ENCODE results near the gene ZNF566.

Gene ZNF566

GRCh38 chr19:36456831-36457230, 32.5 kb downstream of the ZNF566 start:
- Histone ChIP-seq H3K36me3 (ENCODE audit: insufficient read depth, low read length) (peaks cover 18% of the 10 kb centered on the region; the same call in 1 of the 2 replicates), H3F3A (ENCODE audit: insufficient read depth, low read length) (no peaks in the 10 kb centered on the region), H3K9me2 (ENCODE audit: low read depth, low read length) (no peaks in the 10 kb centered on the region), H4K20me1 (ENCODE audit: insufficient read depth, low read length) (no peaks in the 10 kb centered on the region), H3K79me2 (ENCODE audit: insufficient read depth, low read length) (no peaks in the 10 kb centered on the region), H3K9me3 (ENCODE audit: low read length) (peaks cover 10% of the 10 kb centered on the region; the same call in 1 of the 2 replicates), H3K4me2 (ENCODE audit: low read length) (no peak overlapping the region), H2AFZ (ENCODE audit: low read length) (no peak overlapping the region), H3K27me3 (ENCODE audit: insufficient read depth, low read length) (no peaks in the 10 kb centered on the region), H3K4me1 (ENCODE audit: insufficient read depth, low read length, severe bottlenecking) (no peaks in the 10 kb centered on the region), H3K27ac (ENCODE audit: low read depth, low read length, poor library complexity, severe bottlenecking) (no peak overlapping the region), H3K9ac (ENCODE audit: low read length) (no peak overlapping the region), H3K4me3 (ENCODE audit: low read depth, low read length, poor library complexity, severe bottlenecking) (no peak overlapping the region)
- no peak for TF ChIP-seq EZH2 (IDR thresholded peaks at IDR 0.05; ENCODE audit: borderline replicate concordance, low read length)

DNA sequence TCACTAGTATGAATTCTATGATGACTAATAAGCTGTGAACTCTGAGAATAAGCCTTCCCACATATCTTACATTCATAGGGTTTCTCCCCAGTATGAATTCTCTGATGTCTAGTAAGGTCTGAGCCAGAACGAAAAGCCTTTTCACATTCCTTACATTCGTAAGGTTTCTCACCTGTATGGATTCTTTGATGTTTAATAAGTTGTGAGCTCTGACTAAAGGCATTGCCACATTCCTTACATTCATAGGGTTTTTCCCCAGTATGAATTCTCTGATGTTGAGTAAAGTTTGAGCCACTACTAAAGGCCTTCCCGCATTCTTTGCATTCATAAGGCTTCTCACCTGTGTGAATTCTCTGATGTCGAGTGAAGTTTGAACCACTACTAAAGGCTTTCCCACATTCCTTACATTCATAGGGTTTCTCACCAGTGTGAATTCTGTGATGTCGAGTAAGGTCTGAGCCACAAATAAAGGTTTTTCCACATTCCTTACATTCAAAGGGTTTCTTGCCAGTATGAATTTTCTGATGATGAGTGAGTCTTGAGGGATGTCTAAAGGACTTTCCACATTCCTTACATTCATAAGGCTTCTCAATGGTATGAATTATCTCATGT, 40.2 kb downstream of the ZNF566 start:
- Histone ChIP-seq H2AFZ (ENCODE audit: low read length) (no peak overlapping the region), H3K4me1 (ENCODE audit: insufficient read depth, low read length, severe bottlenecking) (no peaks in the 10 kb centered on the region), H3K9me3 (ENCODE audit: low read length) (peaks cover 38% of the 10 kb centered on the region), H3F3A (ENCODE audit: insufficient read depth, low read length) (no peaks in the 10 kb centered on the region), H3K9me2 (ENCODE audit: low read depth, low read length) (no peaks in the 10 kb centered on the region), H3K9ac (ENCODE audit: low read length) (no peak overlapping the region), H4K20me1 (ENCODE audit: insufficient read depth, low read length) (no peaks in the 10 kb centered on the region), H3K4me2 (ENCODE audit: low read length) (no peak overlapping the region), H3K79me2 (ENCODE audit: insufficient read depth, low read length) (no peaks in the 10 kb centered on the region), H3K36me3 (ENCODE audit: insufficient read depth, low read length) (peaks cover 41% of the 10 kb centered on the region), H3K4me3 (ENCODE audit: low read depth, low read length, poor library complexity, severe bottlenecking) (no peak overlapping the region), H3K27me3 (ENCODE audit: insufficient read depth, low read length) (no peaks in the 10 kb centered on the region), H3K27ac (ENCODE audit: low read depth, low read length, poor library complexity, severe bottlenecking) (no peak overlapping the region)
- TF ChIP-seq EZH2 (IDR thresholded peaks at IDR 0.05; ENCODE audit: borderline replicate concordance, low read length) (no peak), CTCF (IDR thresholded peaks at IDR 0.05; ENCODE audit: low read length) (no peak)

GRCh38 chr19:36441339-36441738, 48.0 kb downstream of the ZNF566 start:
- H3K4me1 ChIP-seq (ENCODE audit: insufficient read depth, low read length, severe bottlenecking), result no peaks in the 10 kb centered on the region
- no peaks in the 10 kb centered on the region for H3F3A ChIP-seq (ENCODE audit: insufficient read depth, low read length)
- H3K9me2 ChIP-seq (ENCODE audit: low read depth, low read length), result no peaks in the 10 kb centered on the region
- no peak overlapping the region for H3K4me3 ChIP-seq (ENCODE audit: low read depth, low read length, poor library complexity, severe bottlenecking)
- no peak overlapping the region for H3K9ac ChIP-seq (ENCODE audit: low read length)
- no peak overlapping the region for H3K4me2 ChIP-seq (ENCODE audit: low read length)
- peaks cover 10% of the 10 kb centered on the region; the same call in 1 of the 2 replicates for H3K9me3 ChIP-seq (ENCODE audit: low read length)
- TF ChIP-seq EZH2 (IDR thresholded peaks at IDR 0.05; ENCODE audit: borderline replicate concordance, low read length) (no peak), CTCF (IDR thresholded peaks at IDR 0.05; ENCODE audit: low read length) (no peak)
- no peaks in the 10 kb centered on the region for H3K36me3 ChIP-seq (ENCODE audit: insufficient read depth, low read length)
- H3K79me2 ChIP-seq (ENCODE audit: insufficient read depth, low read length), result no peaks in the 10 kb centered on the region
- no peak overlapping the region for H3K27ac ChIP-seq (ENCODE audit: low read depth, low read length, poor library complexity, severe bottlenecking)
- H2AFZ ChIP-seq (ENCODE audit: low read length), result no peak overlapping the region
- H3K27me3 ChIP-seq (ENCODE audit: insufficient read depth, low read length), result no peaks in the 10 kb centered on the region
- no peaks in the 10 kb centered on the region for H4K20me1 ChIP-seq (ENCODE audit: insufficient read depth, low read length)

DNA sequence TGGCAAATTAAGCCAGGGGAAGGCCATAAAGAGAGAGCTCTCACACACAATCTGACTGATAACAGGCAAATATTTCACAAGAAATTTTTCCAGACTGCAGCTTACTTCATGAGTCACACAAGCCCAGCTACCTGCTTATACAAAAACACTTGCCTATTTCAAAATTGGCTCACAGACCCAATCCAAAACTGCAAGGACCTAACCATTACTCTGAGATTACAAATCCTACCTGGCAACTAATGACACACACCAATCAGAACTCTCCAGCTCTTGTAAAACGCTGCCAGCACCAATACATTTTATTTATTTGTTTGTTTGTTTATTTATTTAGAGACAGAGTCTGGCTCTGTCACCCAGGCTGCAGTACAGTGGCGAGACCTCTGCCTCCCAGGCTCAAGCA, 52.8 kb downstream of the ZNF566 start:
- no peak overlapping the region for H3K9ac ChIP-seq (ENCODE audit: low read length)
- no peak overlapping the region for H3K4me3 ChIP-seq (ENCODE audit: low read depth, low read length, poor library complexity, severe bottlenecking)
- no peaks in the 10 kb centered on the region for H3F3A ChIP-seq (ENCODE audit: insufficient read depth, low read length)
- H3K36me3 ChIP-seq (ENCODE audit: insufficient read depth, low read length), result no peaks in the 10 kb centered on the region
- H4K20me1 ChIP-seq (ENCODE audit: insufficient read depth, low read length), result no peaks in the 10 kb centered on the region
- no peaks in the 10 kb centered on the region for H3K79me2 ChIP-seq (ENCODE audit: insufficient read depth, low read length)
- no peaks in the 10 kb centered on the region for H3K9me2 ChIP-seq (ENCODE audit: low read depth, low read length)
- no peak for TF ChIP-seq EZH2 (IDR thresholded peaks at IDR 0.05; ENCODE audit: borderline replicate concordance, low read length)
- no peak for TF ChIP-seq CTCF (IDR thresholded peaks at IDR 0.05; ENCODE audit: low read length)
- no peak overlapping the region for H3K4me2 ChIP-seq (ENCODE audit: low read length)
- H3K27ac ChIP-seq (ENCODE audit: low read depth, low read length, poor library complexity, severe bottlenecking), result no peak overlapping the region
- no peaks in the 10 kb centered on the region for H3K4me1 ChIP-seq (ENCODE audit: insufficient read depth, low read length, severe bottlenecking)
- no peaks in the 10 kb centered on the region for H3K9me3 ChIP-seq (ENCODE audit: low read length)
- H2AFZ ChIP-seq (ENCODE audit: low read length), result no peak overlapping the region
- H3K27me3 ChIP-seq (ENCODE audit: insufficient read depth, low read length), result no peaks in the 10 kb centered on the region

Measured in OCI-LY1 (cell line).